K562 (cell line): ENCODE results near the gene ARF1. TPM values are rescaled to one million over a fixed set of nuclear protein-coding genes. Genes with fewer than 3 reads are reported as not detected.

ENCODE experiments used
- CCNT2 ChIP-seq: IDR thresholded peaks from 2 replicates; pipeline ENCODE4 v1.6.1; 2011; ENCODE audit warnings: borderline replicate concordance, low read depth, mild to moderate bottlenecking, moderate library complexity, mixed read lengths, low read length; ENCODE audit not compliant: insufficient read length; ENCODE audit errors: extremely low read depth
- ELF2 ChIP-seq: fragments of 250-450 bp; sonication (Bioruptor Pico); IDR thresholded peaks from 2 replicates; pipeline ENCODE4 v1.5.0; 2021; ENCODE audit warnings: mild to moderate bottlenecking
- FOXA3 ChIP-seq, 2 experiments: fragments of 450-650 bp in 1 of 2; sonication (generic) in 1 of 2; formaldehyde crosslinking; IDR thresholded peaks in 1 of 2; conservative IDR thresholded peaks in 1 of 2; 2 replicates each; pipeline versions ENCODE4 v1.4.0 to v1.8.0; 2020 to 2022; ENCODE audit warnings: mild to moderate bottlenecking in 2 of 2, missing genetic modification reagents in 1 of 2
- GTF2F1 ChIP-seq: IDR thresholded peaks from 2 replicates; pipeline ENCODE4 v1.6.1; 2011; ENCODE audit warnings: low read depth, low read length, improper control_type of control experiment
- HCFC1 ChIP-seq: IDR thresholded peaks from 2 replicates; pipeline ENCODE4 v1.6.1; 2012; ENCODE audit warnings: low read depth, low read length, improper control_type of control experiment
- IFI16 ChIP-seq: fragments of 250-450 bp; sonication (Bioruptor Pico); IDR thresholded peaks from 2 replicates; pipeline ENCODE4 v2.1.2; 2022; ENCODE audit warnings: mild to moderate bottlenecking, inconsistent platforms
- MAFG ChIP-seq: fragments of 450-650 bp; conservative IDR thresholded peaks from 2 replicates; pipeline ENCODE4 v1.6.1; 2016; ENCODE audit warnings: missing genetic modification characterization, missing compliant biosample characterization
- MTA2 ChIP-seq: fragments of 450-650 bp; IDR thresholded peaks from 2 replicates; pipeline ENCODE4 v1.6.1; 2016; ENCODE audit warnings: low read depth
- NCOA1 ChIP-seq: fragments of 450-650 bp; IDR thresholded peaks from 2 replicates; pipeline ENCODE4 v1.6.1; 2016; ENCODE audit warnings: low read depth
- U2AF1 ChIP-seq: fragments of 200-400 bp; formaldehyde crosslinking; optimal IDR thresholded peaks from 2 replicates; pipeline ENCODE3; 2017; ENCODE audit warnings: mild to moderate bottlenecking, low read depth, low read length, moderate library complexity
- ZBTB8A ChIP-seq: fragments of 450-650 bp; IDR thresholded peaks from 2 replicates; pipeline ENCODE4 v1.6.1; 2018; ENCODE audit warnings: mild to moderate bottlenecking, moderate library complexity; ENCODE audit not compliant: partially characterized antibody
- ZNF143 ChIP-seq: sonication (generic); formaldehyde crosslinking; IDR thresholded peaks from 2 replicates; pipeline ENCODE4 v1.9.0; 2022; ENCODE audit warnings: mild to moderate bottlenecking, missing genetic modification reagents
- ZNF263 ChIP-seq: sonication (generic); formaldehyde crosslinking; IDR thresholded peaks from 2 replicates; pipeline ENCODE4 v1.8.0; 2022; ENCODE audit warnings: mild to moderate bottlenecking, missing genetic modification reagents, borderline replicate concordance
- ZNF324 ChIP-seq: fragments of 250-450 bp; sonication (Bioruptor Pico); IDR thresholded peaks from 2 replicates; pipeline ENCODE4 v1.4.0; 2020; ENCODE audit warnings: mild to moderate bottlenecking
- polyA plus RNA-seq, 8 experiments: library from polyadenylated mRNA; depleted of rRNA in 4 of 8; stranded (reverse) in 5 of 8; unstranded in 3 of 8; fragments of >200 nt; fragmentation: Nextera tagmentation in 2 of 8; fragmentation: Illumina TruSeq in 1 of 8; extraction: Ambion mirVana in 2 of 8; extraction: Trizol in 1 of 8; gene quantifications; 2 replicates each; pipeline versions ENCODE4 v1.2.1 to v1.2.3, GENCODE V29; 2011 to 2014; ENCODE audit warnings: inconsistent platforms in 1 of 8, missing spikeins in 1 of 8
- total RNA-seq, 7 experiments: library from RNA; depleted of rRNA in 6 of 7; stranded (reverse); fragments of >200 nt in 6 of 7; fragmentation: Illumina TruSeq in 2 of 7; extraction: Trizol in 2 of 7; gene quantifications; 2 replicates each; pipeline versions ENCODE4 v1.2.1 to v1.2.3, GENCODE V29; 2011 to 2021; ENCODE audit warnings: low replicate concordance in 1 of 7
- TF ChIP-seq, protein P1 (sequence below): sonication (generic); formaldehyde crosslinking; IDR thresholded peaks from 2 replicates; pipeline ENCODE4 v1.8.0; 2022; ENCODE audit warnings: mild to moderate bottlenecking, missing genetic modification reagents

ARF1 gene
- total and polyA plus RNA-seq, 9 of the 15 experiments (the other 6 are each of a cell fraction or from before 2014, with no cell fraction given) = 69.8 to 593 (median 325) TPM

DNA sequence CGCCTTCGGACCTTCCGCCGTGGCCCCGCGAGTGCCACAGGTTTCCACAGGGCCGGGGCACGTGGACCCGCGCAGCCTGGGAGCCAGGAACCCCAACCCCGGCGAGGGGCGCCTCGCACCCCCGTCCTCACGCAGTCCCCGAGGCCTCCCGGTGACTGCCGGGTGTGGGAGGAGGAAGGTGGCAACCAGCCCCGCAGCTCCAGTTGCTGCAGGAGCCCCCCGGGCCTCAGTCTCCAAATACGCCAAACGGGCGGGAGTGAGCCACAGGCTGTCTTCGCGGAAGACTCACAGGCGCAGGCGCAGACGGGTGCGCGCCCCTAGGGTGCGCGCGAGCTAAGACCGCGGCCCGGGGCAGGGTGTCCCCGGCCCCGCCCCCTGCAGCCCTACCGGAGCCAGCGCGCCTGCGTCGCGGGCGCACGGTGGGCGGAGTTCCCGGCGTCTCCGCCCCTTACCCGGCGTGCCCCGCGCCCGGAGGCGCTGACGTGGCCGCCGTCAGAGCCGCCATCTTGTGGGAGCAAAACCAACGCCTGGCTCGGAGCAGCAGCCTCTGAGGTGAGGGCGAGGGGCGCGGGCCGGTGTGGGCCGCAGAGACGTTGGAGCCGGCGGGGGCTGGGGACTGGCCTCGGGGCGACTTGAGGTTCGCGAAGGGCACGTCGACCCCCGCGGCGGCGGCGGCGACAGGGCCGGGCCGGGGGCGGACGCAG, at the start of gene ARF1 (continued):
- TF ChIP-seq ZNF143 (CRISPR knock-in tag) (peak; percentile 84), FOXA3 (CRISPR knock-in tag; conservative IDR thresholded peaks at IDR 0.05 in 1 of 2, IDR thresholded peaks at IDR 0.05 in 1 of 2) (peak; percentile 11 to 64; a peak in 1 of 4 replicates), HCFC1 (peak; percentile 78), U2AF1 (peak; percentile 84), NCOA1 (no peak), IFI16 (CRISPR knock-in tag) (no peak), ZBTB8A (no peak), GTF2F1 (no peak), MTA2 (no peak), ZNF324 (CRISPR knock-in tag) (0 out of 2 replicates have a peak, but pooled peaks have one; percentile 36), MAFG (no peak), ZNF263 (CRISPR knock-in tag) (no peak), CCNT2 (peak; percentile 82), ELF2 (CRISPR knock-in tag) (peak; percentile 70)
- TF ChIP-seq, protein P1, sequence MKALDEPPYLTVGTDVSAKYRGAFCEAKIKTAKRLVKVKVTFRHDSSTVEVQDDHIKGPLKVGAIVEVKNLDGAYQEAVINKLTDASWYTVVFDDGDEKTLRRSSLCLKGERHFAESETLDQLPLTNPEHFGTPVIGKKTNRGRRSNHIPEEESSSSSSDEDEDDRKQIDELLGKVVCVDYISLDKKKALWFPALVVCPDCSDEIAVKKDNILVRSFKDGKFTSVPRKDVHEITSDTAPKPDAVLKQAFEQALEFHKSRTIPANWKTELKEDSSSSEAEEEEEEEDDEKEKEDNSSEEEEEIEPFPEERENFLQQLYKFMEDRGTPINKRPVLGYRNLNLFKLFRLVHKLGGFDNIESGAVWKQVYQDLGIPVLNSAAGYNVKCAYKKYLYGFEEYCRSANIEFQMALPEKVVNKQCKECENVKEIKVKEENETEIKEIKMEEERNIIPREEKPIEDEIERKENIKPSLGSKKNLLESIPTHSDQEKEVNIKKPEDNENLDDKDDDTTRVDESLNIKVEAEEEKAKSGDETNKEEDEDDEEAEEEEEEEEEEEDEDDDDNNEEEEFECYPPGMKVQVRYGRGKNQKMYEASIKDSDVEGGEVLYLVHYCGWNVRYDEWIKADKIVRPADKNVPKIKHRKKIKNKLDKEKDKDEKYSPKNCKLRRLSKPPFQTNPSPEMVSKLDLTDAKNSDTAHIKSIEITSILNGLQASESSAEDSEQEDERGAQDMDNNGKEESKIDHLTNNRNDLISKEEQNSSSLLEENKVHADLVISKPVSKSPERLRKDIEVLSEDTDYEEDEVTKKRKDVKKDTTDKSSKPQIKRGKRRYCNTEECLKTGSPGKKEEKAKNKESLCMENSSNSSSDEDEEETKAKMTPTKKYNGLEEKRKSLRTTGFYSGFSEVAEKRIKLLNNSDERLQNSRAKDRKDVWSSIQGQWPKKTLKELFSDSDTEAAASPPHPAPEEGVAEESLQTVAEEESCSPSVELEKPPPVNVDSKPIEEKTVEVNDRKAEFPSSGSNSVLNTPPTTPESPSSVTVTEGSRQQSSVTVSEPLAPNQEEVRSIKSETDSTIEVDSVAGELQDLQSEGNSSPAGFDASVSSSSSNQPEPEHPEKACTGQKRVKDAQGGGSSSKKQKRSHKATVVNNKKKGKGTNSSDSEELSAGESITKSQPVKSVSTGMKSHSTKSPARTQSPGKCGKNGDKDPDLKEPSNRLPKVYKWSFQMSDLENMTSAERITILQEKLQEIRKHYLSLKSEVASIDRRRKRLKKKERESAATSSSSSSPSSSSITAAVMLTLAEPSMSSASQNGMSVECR = peak; percentile 57; the same call in 1 of the 2 replicates
